ENCODE data around the gene SH3BP4.

DNA sequence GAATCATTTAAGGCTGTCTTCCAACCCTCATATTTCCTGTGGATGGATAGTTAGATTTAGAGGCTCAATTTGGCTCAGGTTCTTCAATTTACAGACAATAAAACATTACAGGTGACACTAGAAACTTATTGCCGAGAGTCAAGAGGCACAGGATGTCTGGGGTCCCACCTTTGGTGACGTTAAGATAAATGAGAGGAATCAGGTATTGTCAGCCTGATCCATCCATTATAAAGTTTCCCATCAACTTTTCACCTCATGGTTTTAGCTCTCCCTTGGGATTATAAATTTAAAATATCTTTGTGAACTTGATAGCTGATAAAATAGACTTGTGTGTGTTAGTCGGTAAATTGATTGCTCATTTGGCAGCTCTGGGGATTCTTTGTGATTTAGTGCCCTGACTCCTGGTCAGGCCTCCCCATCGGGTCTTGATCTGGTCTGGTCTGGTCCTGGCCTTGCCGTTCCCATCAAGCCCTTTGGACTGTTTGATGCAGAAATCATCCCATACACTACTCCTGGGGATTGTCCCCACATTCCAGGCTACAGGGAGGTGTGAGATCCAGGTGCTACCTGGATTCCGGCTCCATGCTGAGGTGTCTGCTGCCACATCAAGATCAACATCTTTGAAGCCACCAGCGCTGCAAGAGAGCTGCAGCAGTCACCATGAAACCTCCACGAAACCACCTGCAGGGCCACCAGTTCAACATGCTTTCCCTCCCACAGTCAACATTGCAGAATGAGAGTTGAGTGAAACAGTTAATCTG is 130.9 kb downstream of the SH3BP4 start:
- TF ChIP-seq, protein P1, sequence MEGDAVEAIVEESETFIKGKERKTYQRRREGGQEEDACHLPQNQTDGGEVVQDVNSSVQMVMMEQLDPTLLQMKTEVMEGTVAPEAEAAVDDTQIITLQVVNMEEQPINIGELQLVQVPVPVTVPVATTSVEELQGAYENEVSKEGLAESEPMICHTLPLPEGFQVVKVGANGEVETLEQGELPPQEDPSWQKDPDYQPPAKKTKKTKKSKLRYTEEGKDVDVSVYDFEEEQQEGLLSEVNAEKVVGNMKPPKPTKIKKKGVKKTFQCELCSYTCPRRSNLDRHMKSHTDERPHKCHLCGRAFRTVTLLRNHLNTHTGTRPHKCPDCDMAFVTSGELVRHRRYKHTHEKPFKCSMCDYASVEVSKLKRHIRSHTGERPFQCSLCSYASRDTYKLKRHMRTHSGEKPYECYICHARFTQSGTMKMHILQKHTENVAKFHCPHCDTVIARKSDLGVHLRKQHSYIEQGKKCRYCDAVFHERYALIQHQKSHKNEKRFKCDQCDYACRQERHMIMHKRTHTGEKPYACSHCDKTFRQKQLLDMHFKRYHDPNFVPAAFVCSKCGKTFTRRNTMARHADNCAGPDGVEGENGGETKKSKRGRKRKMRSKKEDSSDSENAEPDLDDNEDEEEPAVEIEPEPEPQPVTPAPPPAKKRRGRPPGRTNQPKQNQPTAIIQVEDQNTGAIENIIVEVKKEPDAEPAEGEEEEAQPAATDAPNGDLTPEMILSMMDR (optimal IDR thresholded peaks at IDR 0.05 in 1 of 3, IDR thresholded peaks at IDR 0.05 in 1 of 3, conservative IDR thresholded peaks at IDR 0.05 in 1 of 3; ENCODE audit: extremely low read depth in 1 of 3, insufficient read depth in 2 of 3, low read length in 3 of 3) = no peak
- TF ChIP-seq EZH2 (IDR thresholded peaks at IDR 0.05; ENCODE audit: low read length) = no peak
